Measurements from ENCODE around the gene CAVIN1.
A peak's percentile ranks its signal among the peaks of the same experiment; 100 is the strongest.
"Not testable (repeated sequence)": the region's sequence is repeated elsewhere in the genome, so short reads cannot be mapped to it uniquely, and the experiment has no call there.

Gene CAVIN1, protein sequence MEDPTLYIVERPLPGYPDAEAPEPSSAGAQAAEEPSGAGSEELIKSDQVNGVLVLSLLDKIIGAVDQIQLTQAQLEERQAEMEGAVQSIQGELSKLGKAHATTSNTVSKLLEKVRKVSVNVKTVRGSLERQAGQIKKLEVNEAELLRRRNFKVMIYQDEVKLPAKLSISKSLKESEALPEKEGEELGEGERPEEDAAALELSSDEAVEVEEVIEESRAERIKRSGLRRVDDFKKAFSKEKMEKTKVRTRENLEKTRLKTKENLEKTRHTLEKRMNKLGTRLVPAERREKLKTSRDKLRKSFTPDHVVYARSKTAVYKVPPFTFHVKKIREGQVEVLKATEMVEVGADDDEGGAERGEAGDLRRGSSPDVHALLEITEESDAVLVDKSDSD

DNA sequence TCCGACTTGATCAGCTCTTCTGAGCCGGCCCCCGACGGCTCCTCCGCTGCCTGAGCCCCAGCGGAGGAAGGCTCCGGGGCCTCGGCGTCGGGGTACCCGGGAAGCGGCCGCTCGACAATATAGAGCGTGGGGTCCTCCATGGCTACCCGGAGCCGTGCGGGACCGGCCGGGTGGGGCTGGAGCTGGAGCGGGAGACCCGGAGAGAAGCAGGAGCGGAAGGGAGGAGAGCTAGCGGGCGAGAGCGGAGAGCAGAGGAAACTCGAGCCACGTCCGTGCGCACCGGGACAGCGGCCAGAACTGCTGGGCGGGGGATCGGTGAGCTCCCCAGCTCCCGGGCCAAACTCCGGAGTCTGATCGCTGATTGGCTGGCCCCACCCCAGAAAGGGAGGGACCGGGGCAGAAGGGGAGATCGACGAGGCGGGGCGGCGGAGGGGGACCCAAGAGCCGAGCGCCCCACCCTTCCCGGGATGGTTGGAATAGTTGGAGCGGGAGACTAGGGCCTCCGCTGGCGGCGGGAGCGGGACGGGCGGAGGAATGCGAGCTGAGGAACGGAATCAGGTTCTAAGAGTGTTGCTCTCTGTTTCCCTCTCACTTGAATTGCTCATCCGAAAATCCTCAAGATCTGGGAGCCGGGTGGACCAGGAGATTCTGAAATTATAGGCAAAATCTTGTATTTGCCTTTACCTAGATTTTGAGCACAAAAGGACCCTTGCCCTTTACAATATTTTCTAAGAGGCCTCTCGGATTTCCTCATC, at the start of gene CAVIN1:
CAVIN1 (minus strand) TSS at position 299 of the 755 bp plus-strand sequence; CDS start at position 140, 159 bp downstream.
- DNase-seq (ENCODE audit: extremely low read depth in 1 of 2, low read depth in 1 of 2), result no peak

DNA sequence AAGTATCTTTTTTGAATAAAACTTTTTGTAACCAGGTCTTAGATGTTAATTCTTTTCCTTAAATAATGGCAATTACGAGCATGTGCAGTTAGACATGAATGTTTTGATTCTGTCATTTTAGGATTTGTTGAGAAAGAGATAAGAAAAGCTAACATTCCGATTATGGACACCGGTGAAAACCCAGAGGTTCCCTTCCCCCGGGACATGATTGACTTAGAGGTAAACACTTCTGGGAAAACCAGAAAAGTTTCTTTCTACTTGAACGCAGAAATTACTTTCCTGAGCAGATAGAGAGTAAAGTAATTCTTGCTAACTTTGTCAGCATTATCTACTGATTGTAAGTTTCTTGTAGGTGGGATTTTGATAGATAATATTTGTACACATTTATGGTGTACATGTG, 44.8 kb upstream of the CAVIN1 start:
- DNase-seq (ENCODE audit: extremely low read depth in 1 of 2, low read depth in 1 of 2), result no peak

DNA sequence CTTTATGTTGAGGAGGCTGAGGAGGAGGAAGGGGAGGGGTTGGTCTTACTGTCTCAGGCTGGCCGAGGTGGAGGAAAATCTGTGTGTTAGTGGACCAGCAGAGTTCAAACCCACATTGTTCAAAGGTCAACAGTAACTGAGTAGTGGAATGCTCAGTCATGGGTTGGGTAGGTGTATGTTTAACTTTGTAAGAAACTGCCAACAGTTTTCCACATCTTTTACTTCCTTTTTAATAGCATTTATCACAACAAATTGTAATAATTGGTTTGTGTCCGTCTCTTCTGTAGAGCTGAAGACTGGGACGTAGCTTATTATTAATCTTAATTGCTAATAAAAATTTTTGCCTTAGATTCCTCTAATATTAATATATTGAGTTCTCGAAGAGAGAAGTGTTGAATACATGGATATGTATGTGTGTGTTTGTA, 40.9 kb upstream of the CAVIN1 start:
- DNase-seq (ENCODE audit: extremely low read depth in 1 of 2, low read depth in 1 of 2), result no peak

DNA sequence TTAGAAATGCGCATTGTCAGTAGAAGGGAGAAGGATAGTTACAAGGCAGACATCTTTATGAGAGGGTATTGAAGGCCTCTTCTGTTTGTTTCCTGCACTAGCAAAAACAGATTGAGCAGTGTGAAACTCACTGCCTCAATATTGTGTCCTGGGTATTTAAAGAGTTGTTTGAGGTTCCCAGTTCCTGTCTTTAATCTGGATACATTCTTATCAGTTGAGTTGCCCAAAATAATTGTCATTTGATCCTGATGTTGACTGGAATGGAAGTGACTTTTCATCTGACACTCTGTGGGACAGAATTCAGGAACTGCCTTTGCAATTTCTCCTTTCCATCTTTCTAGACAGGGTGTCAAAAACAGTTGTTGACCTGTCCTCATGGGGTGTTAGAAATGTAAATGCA, 37.3 kb upstream of the CAVIN1 start:
- no peak for DNase-seq (ENCODE audit: extremely low read depth in 1 of 2, low read depth in 1 of 2)

DNA sequence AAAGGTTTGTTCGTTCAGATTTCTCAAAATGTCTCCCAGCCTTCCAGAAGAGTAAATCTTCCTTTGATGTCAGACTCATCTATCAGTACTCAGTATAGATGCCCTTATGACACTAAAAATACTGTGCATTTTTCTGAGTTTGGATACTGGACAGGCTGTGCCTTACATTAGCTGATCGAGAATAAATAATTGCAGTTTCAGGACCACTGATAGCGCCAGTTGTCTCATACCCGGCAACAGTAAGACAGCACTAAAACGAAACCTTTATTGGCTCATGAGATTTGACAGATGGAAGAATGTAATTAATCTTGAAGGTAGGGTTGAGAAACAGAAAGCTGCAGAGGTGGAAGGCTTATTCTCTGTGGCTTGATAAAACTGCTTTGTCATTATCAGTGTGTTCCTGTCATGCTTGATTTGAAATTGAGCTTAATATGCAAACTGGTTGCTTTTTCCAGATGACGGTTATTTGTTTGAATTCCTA, 36.8 kb upstream of the CAVIN1 start:
- no peak for DNase-seq (ENCODE audit: extremely low read depth in 1 of 2, low read depth in 1 of 2)

DNA sequence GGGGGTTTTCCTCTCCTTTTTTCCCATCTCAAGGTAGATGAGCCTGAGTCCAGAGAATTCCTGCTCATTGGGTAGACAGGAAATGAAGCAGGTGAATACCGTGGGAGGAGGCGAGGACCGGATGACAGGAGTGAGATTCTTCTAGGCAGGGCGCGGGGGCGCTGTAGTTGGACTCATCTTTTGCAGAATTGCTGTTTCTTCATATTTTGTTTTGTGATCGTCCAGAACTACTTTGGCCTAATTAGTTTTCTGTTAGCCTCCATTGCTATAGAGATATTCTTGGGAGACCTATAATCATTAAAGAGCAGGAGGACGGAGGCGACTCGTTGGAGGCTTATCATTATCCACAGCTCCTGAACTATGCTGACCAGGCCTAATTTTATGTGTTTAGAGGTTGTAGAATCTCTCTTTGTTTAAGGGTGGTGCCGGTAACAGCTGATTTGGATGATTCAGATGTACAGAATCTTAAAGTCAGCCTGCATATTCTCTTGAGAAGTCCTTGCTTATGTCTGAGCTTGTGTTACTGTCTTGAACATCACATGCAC, 36.3 kb upstream of the CAVIN1 start:
- DNase-seq (ENCODE audit: extremely low read depth in 1 of 2, low read depth in 1 of 2), result peak in 1 of 2 donors; percentile 9

DNA sequence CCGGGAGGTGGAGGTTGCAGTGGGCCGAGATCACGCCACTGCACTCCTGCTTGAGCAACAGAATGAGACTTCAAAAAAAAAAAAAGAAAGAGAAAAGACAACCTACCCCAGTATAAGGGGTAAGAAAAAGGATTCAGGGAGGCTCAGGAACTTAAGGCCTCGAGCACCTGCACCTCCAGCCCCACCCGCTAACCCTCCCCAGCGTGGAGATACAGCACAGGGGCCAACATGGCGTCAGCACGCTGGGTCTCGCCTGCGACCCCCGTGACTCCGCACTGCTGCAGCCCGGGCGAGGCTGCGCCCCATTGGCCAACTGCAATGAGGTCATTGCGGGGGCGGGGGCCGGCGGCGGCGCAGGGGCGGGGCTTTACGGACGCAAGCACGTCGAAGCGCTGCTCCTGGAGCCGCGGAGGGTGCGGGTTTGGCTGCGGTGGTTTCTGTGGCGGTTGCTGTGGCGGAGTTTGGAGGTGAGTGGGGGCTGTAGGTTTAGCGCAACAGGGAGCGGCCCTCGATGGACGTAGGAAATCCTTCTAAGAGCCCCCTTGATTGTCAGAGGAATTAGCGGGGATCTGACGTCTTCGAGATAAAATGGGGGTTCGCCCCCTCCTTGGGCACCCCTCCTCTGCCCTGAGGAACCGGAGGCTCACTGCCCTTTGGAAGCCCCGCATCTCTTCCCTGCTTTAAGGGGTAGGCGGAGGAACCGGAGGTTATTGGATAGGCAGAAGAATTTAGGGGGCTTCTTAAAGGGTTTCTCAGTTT, 35.6 kb upstream of the CAVIN1 start, which contains the start of gene ATP6V0A1:
ATP6V0A1 (plus strand) TSS at position 382 of the 759 bp plus-strand sequence. CDS start 2,017 bp downstream, outside the sequence.
- peak; percentile 81 to 91 for DNase-seq (ENCODE audit: extremely low read depth in 1 of 2, low read depth in 1 of 2)

DNA sequence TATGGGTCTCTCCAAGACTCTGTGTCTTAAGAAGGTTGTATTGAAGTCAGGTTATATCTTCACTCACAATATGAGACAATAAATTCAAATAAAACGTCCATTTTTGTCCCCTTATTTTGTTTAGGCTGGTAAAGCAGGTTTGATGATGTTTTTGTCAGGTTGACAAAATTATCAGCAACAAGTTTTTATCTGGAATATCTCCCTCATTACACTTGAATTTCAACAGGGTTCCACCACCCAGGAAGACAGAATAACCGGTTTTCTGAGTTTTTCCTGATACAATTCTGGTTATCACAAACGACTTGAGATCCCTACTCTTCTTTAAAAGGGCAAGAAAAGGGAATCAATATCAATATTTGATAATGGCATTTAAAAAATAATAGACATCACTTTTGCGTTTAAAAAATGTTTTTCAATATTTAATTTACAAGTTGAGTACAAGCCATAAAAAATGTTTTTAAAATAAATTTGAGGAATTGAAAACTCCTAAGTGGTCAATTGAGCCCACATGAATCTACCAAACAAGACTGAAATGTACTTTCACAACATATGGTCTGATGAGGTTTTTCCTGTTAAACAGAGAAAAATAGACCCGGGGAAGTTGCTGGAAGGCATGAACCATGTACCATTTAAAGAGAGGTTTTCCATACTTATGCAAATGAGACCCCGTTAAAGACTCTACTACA, 34.2 kb upstream of the CAVIN1 start:
- DNase-seq (ENCODE audit: extremely low read depth in 1 of 2, low read depth in 1 of 2), result no peak

DNA sequence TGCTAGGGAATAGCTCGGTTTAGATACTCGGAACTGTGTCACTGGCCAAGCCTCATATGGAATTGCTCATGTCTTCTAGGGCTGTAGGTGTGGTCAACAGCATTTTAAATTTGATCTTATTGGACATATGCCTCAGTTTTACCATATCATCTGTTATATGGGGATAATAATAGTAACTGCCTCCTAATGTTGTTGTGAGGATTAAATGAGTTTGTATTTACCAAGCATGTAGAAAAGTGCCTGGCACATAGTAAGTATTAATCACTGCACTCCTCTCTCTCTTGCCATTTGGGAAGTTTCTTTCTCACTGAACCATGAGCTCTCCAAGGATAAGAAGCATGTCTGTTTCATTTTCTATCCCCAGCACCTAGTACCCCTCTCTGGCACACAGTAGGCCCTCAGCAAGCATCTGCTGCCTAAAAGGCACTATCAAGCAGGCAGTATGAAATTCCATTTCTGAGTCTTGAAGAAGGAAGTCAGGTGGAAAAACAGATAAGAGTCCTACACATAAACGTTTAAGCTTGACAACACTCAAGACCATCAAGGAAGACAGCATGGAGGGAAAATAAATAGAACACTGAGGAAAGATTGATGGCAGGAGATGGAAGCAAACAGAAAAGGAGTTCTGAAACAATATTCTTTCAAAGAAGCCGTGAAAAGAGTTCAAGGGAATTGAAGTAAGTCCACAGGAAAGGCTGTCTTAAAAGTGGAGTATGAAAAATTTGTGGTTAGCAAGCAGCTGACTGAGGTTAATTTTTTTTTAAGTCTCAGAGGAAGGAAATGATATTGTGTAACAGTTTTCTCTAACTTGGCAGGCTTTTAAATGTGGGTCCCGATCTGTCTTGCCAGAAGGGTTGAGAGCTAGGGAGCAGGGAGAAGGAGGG, 33.4 kb upstream of the CAVIN1 start:
- DNase-seq (ENCODE audit: extremely low read depth in 1 of 2, low read depth in 1 of 2), result no peak

DNA sequence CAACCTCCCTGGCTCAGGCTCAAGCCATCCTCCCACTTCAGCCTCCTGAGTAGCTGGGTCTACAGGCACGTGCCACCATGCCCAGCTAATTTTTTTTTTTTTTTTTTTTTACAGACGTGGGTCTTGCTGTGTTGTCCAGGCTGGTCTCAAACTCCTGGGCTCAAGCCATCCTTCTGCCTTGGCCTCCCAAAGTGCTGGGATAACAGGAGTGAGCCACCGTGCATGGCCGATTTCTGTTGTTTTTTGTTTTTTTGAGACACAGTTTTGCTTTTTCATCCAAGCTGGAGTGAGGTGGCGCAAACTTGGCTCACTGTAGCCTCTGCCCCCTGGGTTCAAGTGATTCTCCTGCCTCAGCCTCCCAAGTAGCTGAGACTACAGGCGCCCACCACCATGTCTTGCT, 31.9 kb upstream of the CAVIN1 start:
- DNase-seq (ENCODE audit: extremely low read depth in 1 of 2, low read depth in 1 of 2), result not testable (repeated sequence)

DNA sequence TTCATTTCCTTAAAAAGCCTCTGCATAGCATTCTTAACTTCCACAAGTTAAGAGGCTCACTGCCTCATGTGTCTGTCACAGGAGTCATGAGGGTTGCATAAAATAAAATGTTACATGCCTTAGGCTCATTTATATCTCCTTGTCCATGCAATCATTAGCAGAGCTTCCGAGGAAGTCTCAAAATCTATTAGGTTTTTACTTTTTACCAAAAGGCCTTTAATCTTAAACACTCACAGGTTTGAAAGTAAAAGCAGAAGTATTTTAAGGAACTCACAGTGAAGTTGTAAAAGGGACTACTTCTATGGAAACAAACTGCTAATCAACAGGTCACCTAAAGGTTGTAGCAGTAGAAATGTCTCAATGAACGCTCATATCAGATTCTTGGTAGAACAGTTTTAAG, 30.4 kb upstream of the CAVIN1 start:
- no peak for DNase-seq (ENCODE audit: extremely low read depth in 1 of 2, low read depth in 1 of 2)

DNA sequence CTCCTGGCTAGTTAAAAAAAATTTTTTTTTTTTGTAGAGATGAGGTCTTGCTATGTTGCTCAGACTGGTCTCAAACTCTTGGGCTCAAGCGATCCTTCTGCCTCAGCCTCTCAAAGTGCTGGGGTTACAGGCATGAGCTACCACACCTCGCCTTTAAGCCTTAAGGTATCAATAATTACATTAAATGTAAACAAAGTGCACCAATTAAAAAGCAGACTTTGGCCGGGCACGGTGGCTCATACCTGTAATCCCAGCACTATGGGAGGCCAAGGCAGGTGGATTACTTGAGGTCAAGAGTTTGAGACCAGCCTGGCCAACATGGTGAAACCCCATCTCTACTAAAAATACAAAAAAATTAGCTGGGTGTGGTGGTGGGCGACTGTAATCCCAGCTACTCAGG, 28.2 kb upstream of the CAVIN1 start:
- not testable (repeated sequence) for DNase-seq (ENCODE audit: extremely low read depth in 1 of 2, low read depth in 1 of 2)

DNA sequence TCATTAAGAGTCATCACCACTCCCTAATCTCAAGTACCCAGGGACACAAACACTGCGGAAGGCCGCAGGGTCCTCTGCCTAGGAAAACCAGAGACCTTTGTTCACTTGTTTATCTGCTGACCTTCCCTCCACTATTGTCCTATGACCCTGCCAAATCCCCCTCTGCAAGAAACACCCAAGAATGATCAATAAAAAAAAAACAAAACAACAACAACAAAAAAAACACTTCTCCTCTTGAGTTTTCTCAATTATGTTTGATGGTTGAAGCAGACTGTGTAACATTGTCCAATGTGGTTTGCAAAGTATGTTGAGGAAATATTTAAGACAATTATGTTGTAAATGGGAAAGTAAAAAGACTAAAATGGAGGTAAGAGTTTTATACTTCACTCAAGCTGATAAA, 26.8 kb upstream of the CAVIN1 start:
- DNase-seq (ENCODE audit: extremely low read depth in 1 of 2, low read depth in 1 of 2), result not testable (repeated sequence)

DNA sequence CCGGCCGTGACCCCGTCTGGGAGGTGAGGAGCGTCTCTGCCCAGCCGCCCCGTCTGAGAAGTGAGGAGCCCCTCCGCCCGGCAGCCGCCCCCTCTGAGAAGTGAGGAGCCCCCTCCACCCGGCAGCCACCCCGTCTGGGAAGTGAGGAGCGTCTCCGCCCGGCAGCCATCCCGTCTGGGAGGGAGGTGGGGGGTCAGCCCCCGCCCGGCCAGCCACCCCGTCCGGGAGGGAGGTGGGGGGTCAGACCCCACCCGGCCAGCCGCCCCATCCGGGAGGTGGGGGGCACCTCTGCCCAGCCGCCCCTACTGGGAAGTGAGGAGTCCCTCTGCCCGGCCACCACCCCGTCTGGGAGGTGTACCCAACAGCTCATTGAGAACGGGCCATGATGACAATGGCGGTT, 26.1 kb upstream of the CAVIN1 start:
- not testable (repeated sequence) for DNase-seq (ENCODE audit: extremely low read depth in 1 of 2, low read depth in 1 of 2)

DNA sequence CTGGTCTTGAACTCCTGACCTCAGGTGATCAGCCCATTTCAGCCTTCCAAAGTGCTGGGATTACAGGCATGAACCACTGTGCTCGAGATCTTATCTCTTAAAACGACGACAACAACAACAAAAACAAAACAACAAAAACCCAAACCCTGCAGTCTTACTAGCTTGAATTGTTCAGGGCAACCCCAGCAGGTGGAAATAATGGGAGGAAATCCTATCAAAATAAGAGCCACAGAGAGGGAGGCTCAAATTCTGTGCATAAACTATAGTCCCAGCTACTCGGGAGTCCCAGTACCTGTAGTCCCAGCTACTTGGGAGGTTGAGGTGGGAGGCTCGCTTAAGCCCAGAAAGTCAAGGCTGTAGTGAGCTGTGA, 19.1 kb upstream of the CAVIN1 start:
- DNase-seq (ENCODE audit: extremely low read depth in 1 of 2, low read depth in 1 of 2), result no peak

DNA sequence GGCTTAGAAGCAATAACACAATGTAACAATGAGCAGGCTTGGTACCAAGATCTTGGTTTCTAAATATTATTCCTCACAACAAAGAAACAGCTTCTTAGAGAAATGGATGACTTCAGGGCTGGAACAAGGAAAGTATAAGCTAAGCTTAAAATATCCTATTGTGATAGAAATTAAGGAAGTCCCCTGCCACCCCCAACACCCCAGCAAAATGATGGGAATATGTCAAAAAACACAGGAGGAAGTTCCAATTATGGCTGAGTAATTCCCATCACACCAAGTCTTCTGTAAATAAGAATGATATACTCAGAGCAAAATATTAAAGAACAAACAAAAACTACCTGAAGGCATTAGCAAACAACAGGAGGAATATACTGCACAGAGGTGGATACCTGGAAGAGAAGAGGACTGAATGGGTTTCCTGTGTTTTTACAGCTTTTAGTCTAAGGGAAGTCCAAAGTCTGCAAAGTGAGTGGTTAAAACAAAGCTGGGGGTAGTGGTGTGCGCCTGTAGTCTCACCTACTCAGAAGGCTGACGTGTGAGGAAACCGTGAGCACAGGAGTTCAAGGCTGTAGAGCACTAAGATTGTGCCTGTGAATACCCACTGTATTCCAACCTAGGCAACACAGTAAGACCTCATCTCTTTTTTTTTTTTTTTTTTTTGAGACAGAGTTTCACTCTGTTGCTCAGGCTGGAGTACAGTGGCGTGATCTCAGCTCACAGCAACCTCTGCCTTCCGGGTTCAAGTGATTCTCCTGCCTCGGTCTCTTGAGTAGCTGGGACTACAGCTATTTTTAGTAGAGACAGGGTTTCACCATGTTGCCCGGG, 18.5 kb upstream of the CAVIN1 start:
- DNase-seq (ENCODE audit: extremely low read depth in 1 of 2, low read depth in 1 of 2), result no peak

DNA sequence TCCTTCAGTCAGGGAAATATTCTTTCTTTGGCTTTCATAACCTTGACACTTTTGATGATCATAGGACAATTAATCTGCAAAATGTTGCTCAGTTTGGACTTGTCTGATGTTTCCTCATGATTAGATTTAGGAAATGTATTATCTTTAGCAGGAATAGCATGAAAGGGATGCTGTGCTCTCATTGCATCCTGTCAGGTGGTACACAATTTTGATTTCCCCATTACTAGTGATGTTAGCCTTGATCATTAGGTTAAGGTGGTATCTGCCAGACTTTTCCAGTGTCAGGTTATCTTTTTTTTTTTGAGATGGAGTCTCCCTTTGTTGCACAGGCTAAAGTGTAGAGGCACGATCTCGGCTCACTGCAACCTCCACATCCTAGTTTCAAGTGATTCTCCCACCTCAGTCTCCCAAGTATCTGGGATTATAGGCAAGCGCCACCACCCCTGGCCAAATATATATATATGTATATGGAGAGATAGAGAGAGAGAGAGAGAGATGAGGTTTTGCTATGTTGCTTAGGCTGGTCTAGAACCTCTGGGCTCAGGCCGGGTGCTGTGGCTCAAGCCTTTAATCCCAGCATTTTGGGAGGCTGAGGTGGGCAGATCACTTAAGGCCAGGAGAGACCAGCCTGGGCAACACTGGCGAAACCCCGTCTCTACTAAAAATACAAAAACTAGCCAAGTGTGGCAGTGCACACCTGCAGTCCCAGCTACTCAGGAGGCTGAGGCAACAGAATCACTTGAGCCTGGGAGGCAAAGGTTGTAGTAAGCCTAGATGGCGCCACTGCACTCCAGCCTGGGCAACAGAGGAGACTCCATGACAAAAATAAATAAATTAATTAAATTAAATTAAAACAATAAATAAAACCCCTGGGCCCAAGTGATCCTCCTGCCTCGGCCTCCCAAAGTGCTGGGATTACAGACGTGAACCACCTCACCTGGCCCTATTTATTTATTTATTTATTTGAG, 15.8 kb upstream of the CAVIN1 start:
- DNase-seq (ENCODE audit: extremely low read depth in 1 of 2, low read depth in 1 of 2), result no peak

Measured in stimulated activated CD8-positive, alpha-beta memory T cell treated with anti-CD3 and anti-CD28 coated beads, Interleukin-7, amount 100 ng/mL, for 48 hours (primary cell).